ENCODE measurements around the gene SDK1. TPM values are rescaled to one million over a fixed set of nuclear protein-coding genes. Genes with fewer than 3 reads are reported as not detected.

The SDK1 gene
- total and polyA plus RNA-seq, 4 donors = 0.12 to 0.47 (median 0.36) TPM

DNA sequence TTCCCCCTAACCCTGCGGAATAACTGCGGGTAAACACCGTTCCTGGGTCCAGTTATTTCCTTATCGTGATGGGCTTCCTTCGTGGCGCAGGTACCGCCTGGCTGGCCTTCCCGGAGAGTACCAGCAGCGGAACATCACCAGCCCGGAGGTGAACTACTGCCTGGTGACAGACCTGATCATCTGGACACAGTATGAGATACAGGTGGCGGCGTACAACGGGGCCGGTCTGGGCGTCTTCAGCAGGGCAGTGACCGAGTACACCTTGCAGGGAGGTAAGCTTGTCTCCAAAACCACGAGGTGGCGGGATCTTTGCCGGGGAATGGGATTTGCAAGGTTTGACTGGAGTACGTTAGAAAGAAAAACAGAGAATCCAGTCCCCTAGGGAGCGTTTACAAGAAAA, 716.0 kb downstream of the SDK1 start:
- Histone ChIP-seq H3K27me3 (ENCODE audit: control insufficient read depth in 4 of 4, insufficient read depth in 4 of 4, low read length in 3 of 4) (no peaks in the 10 kb centered on the region), H3K4me1 (ENCODE audit: control insufficient read depth in 4 of 4, insufficient read depth in 4 of 4, low read length in 3 of 4) (peaks cover 0 to 7% (median 5%) of the 10 kb centered on the region in 4 donors), H3K9me3 (ENCODE audit: control insufficient read depth in 4 of 4, low read length in 3 of 4) (peaks cover 5 to 11% (median 7%) of the 10 kb centered on the region in 4 donors), H3K9ac (ENCODE audit: low read depth in 1 of 2, low read length in 2 of 2) (no peak overlapping the region), H3K4me3 (ENCODE audit: low read depth in 1 of 3, low read length in 3 of 3) (no peak overlapping the region), H3K27ac (ENCODE audit: low read depth in 1 of 2, low read length in 2 of 2) (no peak overlapping the region), H3K36me3 (ENCODE audit: control insufficient read depth in 4 of 4, insufficient read depth in 3 of 4, low read depth in 1 of 4, low read length in 3 of 4) (no peaks in the 10 kb centered on the region)
- TF ChIP-seq, protein P1, sequence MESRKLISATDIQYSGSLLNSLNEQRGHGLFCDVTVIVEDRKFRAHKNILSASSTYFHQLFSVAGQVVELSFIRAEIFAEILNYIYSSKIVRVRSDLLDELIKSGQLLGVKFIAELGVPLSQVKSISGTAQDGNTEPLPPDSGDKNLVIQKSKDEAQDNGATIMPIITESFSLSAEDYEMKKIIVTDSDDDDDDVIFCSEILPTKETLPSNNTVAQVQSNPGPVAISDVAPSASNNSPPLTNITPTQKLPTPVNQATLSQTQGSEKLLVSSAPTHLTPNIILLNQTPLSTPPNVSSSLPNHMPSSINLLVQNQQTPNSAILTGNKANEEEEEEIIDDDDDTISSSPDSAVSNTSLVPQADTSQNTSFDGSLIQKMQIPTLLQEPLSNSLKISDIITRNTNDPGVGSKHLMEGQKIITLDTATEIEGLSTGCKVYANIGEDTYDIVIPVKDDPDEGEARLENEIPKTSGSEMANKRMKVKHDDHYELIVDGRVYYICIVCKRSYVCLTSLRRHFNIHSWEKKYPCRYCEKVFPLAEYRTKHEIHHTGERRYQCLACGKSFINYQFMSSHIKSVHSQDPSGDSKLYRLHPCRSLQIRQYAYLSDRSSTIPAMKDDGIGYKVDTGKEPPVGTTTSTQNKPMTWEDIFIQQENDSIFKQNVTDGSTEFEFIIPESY (IDR thresholded peaks at IDR 0.05) = no peak
- TF ChIP-seq YY1 (IDR thresholded peaks at IDR 0.05) = no peak
- no peak for TF ChIP-seq JUND (IDR thresholded peaks at IDR 0.05)
- TF ChIP-seq TAF1 (conservative IDR thresholded peaks at IDR 0.05) = no peak
- TF ChIP-seq, protein P2, sequence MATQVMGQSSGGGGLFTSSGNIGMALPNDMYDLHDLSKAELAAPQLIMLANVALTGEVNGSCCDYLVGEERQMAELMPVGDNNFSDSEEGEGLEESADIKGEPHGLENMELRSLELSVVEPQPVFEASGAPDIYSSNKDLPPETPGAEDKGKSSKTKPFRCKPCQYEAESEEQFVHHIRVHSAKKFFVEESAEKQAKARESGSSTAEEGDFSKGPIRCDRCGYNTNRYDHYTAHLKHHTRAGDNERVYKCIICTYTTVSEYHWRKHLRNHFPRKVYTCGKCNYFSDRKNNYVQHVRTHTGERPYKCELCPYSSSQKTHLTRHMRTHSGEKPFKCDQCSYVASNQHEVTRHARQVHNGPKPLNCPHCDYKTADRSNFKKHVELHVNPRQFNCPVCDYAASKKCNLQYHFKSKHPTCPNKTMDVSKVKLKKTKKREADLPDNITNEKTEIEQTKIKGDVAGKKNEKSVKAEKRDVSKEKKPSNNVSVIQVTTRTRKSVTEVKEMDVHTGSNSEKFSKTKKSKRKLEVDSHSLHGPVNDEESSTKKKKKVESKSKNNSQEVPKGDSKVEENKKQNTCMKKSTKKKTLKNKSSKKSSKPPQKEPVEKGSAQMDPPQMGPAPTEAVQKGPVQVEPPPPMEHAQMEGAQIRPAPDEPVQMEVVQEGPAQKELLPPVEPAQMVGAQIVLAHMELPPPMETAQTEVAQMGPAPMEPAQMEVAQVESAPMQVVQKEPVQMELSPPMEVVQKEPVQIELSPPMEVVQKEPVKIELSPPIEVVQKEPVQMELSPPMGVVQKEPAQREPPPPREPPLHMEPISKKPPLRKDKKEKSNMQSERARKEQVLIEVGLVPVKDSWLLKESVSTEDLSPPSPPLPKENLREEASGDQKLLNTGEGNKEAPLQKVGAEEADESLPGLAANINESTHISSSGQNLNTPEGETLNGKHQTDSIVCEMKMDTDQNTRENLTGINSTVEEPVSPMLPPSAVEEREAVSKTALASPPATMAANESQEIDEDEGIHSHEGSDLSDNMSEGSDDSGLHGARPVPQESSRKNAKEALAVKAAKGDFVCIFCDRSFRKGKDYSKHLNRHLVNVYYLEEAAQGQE (IDR thresholded peaks at IDR 0.05) = no peak
- no peak for TF ChIP-seq HNF4G (IDR thresholded peaks at IDR 0.05)
- peak; percentile 23 for DNase-seq (ENCODE audit: low spot score)
- WGBS = 93% methylated on average over 21 of the region's 21 CpGs

DNA sequence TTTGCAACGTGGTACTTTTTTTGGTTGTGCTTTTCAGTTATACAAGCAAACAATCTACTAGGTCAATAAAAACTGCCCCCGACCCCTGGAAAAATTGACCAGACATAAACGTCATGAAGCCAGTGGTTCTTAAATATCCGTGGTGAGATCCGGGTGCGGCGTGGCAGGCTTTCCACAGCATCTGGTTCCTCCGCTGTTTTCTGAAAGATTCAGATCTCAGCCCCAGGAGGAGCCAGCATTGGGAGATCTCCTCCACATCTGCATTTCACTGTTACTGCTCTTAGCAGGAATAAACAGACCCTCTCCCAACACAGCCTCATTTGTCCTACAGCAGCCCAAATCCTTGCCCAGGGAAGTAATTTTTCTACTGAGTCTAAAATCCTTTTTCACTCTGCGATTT, 716.7 kb downstream of the SDK1 start:
- no peak for DNase-seq (ENCODE audit: low spot score)
- Histone ChIP-seq H3K9me3 (ENCODE audit: control insufficient read depth in 4 of 4, low read length in 3 of 4) (peaks cover 5 to 11% (median 7%) of the 10 kb centered on the region in 4 donors), H3K9ac (ENCODE audit: low read depth in 1 of 2, low read length in 2 of 2) (no peak overlapping the region), H3K4me3 (ENCODE audit: low read depth in 1 of 3, low read length in 3 of 3) (no peak overlapping the region), H3K27me3 (ENCODE audit: control insufficient read depth in 4 of 4, insufficient read depth in 4 of 4, low read length in 3 of 4) (no peaks in the 10 kb centered on the region), H3K27ac (ENCODE audit: low read depth in 1 of 2, low read length in 2 of 2) (no peak overlapping the region), H3K36me3 (ENCODE audit: control insufficient read depth in 4 of 4, insufficient read depth in 3 of 4, low read depth in 1 of 4, low read length in 3 of 4) (no peaks in the 10 kb centered on the region), H3K4me1 (ENCODE audit: control insufficient read depth in 4 of 4, insufficient read depth in 4 of 4, low read length in 3 of 4) (peaks cover 0 to 7% (median 5%) of the 10 kb centered on the region in 4 donors)
- TF ChIP-seq NR2F2 (IDR thresholded peaks at IDR 0.05) = no peak
- TF ChIP-seq RXRA (IDR thresholded peaks at IDR 0.05) = no peak
- TF ChIP-seq, protein P3, sequence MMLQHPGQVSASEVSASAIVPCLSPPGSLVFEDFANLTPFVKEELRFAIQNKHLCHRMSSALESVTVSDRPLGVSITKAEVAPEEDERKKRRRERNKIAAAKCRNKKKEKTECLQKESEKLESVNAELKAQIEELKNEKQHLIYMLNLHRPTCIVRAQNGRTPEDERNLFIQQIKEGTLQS (IDR thresholded peaks at IDR 0.05) = no peak
- TF ChIP-seq RAD21 (IDR thresholded peaks at IDR 0.05) = no peak
- no peak for TF ChIP-seq TAF1 (conservative IDR thresholded peaks at IDR 0.05)
- TF ChIP-seq EGR1 (IDR thresholded peaks at IDR 0.05; ENCODE audit: low read depth in 2 of 2) = no peak
- TF ChIP-seq HNF4G (IDR thresholded peaks at IDR 0.05) = no peak
- TF ChIP-seq, protein P1 (IDR thresholded peaks at IDR 0.05) = no peak
- no peak for TF ChIP-seq FOXA2 (IDR thresholded peaks at IDR 0.05)
- no peak for TF ChIP-seq HNF4A (conservative IDR thresholded peaks at IDR 0.05)
- no peak for TF ChIP-seq GABPA (IDR thresholded peaks at IDR 0.05 in 1 of 2, conservative IDR thresholded peaks at IDR 0.05 in 1 of 2)
- TF ChIP-seq, protein P4, sequence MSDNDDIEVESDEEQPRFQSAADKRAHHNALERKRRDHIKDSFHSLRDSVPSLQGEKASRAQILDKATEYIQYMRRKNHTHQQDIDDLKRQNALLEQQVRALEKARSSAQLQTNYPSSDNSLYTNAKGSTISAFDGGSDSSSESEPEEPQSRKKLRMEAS (IDR thresholded peaks at IDR 0.05) = no peak
- TF ChIP-seq, protein P2 (IDR thresholded peaks at IDR 0.05) = no peak
- TF ChIP-seq, protein P5, sequence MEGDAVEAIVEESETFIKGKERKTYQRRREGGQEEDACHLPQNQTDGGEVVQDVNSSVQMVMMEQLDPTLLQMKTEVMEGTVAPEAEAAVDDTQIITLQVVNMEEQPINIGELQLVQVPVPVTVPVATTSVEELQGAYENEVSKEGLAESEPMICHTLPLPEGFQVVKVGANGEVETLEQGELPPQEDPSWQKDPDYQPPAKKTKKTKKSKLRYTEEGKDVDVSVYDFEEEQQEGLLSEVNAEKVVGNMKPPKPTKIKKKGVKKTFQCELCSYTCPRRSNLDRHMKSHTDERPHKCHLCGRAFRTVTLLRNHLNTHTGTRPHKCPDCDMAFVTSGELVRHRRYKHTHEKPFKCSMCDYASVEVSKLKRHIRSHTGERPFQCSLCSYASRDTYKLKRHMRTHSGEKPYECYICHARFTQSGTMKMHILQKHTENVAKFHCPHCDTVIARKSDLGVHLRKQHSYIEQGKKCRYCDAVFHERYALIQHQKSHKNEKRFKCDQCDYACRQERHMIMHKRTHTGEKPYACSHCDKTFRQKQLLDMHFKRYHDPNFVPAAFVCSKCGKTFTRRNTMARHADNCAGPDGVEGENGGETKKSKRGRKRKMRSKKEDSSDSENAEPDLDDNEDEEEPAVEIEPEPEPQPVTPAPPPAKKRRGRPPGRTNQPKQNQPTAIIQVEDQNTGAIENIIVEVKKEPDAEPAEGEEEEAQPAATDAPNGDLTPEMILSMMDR (IDR thresholded peaks at IDR 0.05; ENCODE audit: low read depth, low read length, missing input control) = no peak
- no peak for TF ChIP-seq FOXA1 (IDR thresholded peaks at IDR 0.05)
- TF ChIP-seq YY1 (IDR thresholded peaks at IDR 0.05) = no peak
- 90% methylated on average over 9 of the region's 9 CpGs for WGBS

Measured in liver (tissue), 9 donors.